Activated CD4-positive, alpha-beta T cell treated with anti-CD3 and anti-CD28 coated beads, Interleukin-2, amount 50 U/mL, for 16 hours (primary cell): ENCODE data around the gene NEB.
A peak's percentile ranks its signal among the peaks of the same experiment; 100 is the strongest.
"Not testable (repeated sequence)": the region's sequence is repeated elsewhere in the genome, so short reads cannot be mapped to it uniquely, and the experiment has no call there.

ENCODE experiments used
- DNase-seq: peaks from one replicate; pipeline ENCODE4 v3.0.0-alpha.2; 2020

Gene NEB

GRCh38 chr2:151649400-151649799 is 84.9 kb downstream of the NEB start:
- DNase-seq = no peak

GRCh38 chr2:151646512-151646911 is 87.8 kb downstream of the NEB start:
- not testable (repeated sequence) for DNase-seq

- no peak for DNase-seq
These were observed 89.7 kb downstream of the NEB start for GRCh38 chr2:151644580-151644979.

GRCh38 chr2:151641895-151642294 is 92.4 kb downstream of the NEB start:
- not testable (repeated sequence) for DNase-seq

- DNase-seq = no peak
These were observed 94.2 kb downstream of the NEB start for GRCh38 chr2:151640087-151640486.

GRCh38 chr2:151638990-151639389 is 95.3 kb downstream of the NEB start:
- no peak for DNase-seq

- DNase-seq = peak; percentile 32
These were observed 95.9 kb downstream of the NEB start for GRCh38 chr2:151638191-151638933.

GRCh38 chr2:151637271-151637781 is 97.0 kb downstream of the NEB start:
- DNase-seq = peak; percentile 62

- no peak for DNase-seq
These were observed 99.4 kb downstream of the NEB start for GRCh38 chr2:151634736-151635467.

GRCh38 chr2:151632993-151633565 is 101.2 kb downstream of the NEB start:
- DNase-seq = no peak

GRCh38 chr2:151630372-151630771 is 103.9 kb downstream of the NEB start:
- DNase-seq = no peak

- no peak for DNase-seq
These were observed 106.9 kb downstream of the NEB start for GRCh38 chr2:151627353-151627752.

GRCh38 chr2:151624271-151624670 is 110.0 kb downstream of the NEB start:
- no peak for DNase-seq

GRCh38 chr2:151623631-151624030 is 110.6 kb downstream of the NEB start:
- no peak for DNase-seq

GRCh38 chr2:151620761-151621160 is 113.5 kb downstream of the NEB start:
- DNase-seq = no peak

- DNase-seq = no peak
These were observed 114.8 kb downstream of the NEB start for GRCh38 chr2:151619337-151619989.

- no peak for DNase-seq
These were observed 117.4 kb downstream of the NEB start for GRCh38 chr2:151616760-151617339.

GRCh38 chr2:151614606-151615306 is 119.5 kb downstream of the NEB start:
- peak; percentile 54 for DNase-seq

- no peak for DNase-seq
These were observed 120.1 kb downstream of the NEB start for GRCh38 chr2:151614159-151614558.

- DNase-seq = no peak
These were observed 122.9 kb downstream of the NEB start for GRCh38 chr2:151611351-151611750.

- DNase-seq = no peak
These were observed 124.0 kb downstream of the NEB start for GRCh38 chr2:151610310-151610709.

GRCh38 chr2:151609705-151610104 is 124.6 kb downstream of the NEB start:
- no peak for DNase-seq
